SK-N-MC (cell line): Measurements from ENCODE around the gene PPARG.

ENCODE experiments used
- EZH2 ChIP-seq: fragments of 200-600 bp; sonication (generic); IDR thresholded peaks from one replicate; pipeline ENCODE4 v1.6.1; 2017; ENCODE audit warnings: antibody characterized with exemption
- FOXP2 ChIP-seq: optimal IDR thresholded peaks from 2 replicates; pipeline ENCODE3; 2011; ENCODE audit warnings: mild to moderate bottlenecking, moderate library complexity; ENCODE audit not compliant: insufficient read depth; ENCODE audit errors: extremely low read length, control extremely low read depth
- POLR2AphosphoS5 ChIP-seq: IDR thresholded peaks from 2 replicates; pipeline ENCODE4 v1.6.1; 2012; ENCODE audit warnings: mild to moderate bottlenecking, low read depth, low read length, borderline replicate concordance

- TF ChIP-seq POLR2AphosphoS5 (no peak), EZH2 (no peak), FOXP2 (no peak)
Observed at GRCh38 chr3:12483410-12483809, 194.5 kb downstream of the PPARG start.
